A673 (cell line): ENCODE measurements around the gene DENND1A.

Experiments used
- EZH2 ChIP-seq: fragments of 200-600 bp; sonication (generic); IDR thresholded peaks from 2 replicates; pipeline ENCODE4 v1.6.1; 2017; ENCODE audit warnings: borderline replicate concordance, low read depth, mild to moderate bottlenecking, mixed read lengths, antibody characterized with exemption, low read length; ENCODE audit not compliant: poor library complexity, severe bottlenecking
- TF ChIP-seq, protein P1 (sequence below): fragments of 300-800, 200-600 bp; sonication (generic); conservative IDR thresholded peaks from 2 replicates; pipeline ENCODE4 v1.5.1; 2017; ENCODE audit warnings: low read depth, mild to moderate bottlenecking, antibody characterized with exemption, low read length, moderate library complexity, mixed read lengths

GRCh38 chr9:123649909-123650308 is 280.0 kb downstream of the DENND1A start:
- TF ChIP-seq, protein P1, sequence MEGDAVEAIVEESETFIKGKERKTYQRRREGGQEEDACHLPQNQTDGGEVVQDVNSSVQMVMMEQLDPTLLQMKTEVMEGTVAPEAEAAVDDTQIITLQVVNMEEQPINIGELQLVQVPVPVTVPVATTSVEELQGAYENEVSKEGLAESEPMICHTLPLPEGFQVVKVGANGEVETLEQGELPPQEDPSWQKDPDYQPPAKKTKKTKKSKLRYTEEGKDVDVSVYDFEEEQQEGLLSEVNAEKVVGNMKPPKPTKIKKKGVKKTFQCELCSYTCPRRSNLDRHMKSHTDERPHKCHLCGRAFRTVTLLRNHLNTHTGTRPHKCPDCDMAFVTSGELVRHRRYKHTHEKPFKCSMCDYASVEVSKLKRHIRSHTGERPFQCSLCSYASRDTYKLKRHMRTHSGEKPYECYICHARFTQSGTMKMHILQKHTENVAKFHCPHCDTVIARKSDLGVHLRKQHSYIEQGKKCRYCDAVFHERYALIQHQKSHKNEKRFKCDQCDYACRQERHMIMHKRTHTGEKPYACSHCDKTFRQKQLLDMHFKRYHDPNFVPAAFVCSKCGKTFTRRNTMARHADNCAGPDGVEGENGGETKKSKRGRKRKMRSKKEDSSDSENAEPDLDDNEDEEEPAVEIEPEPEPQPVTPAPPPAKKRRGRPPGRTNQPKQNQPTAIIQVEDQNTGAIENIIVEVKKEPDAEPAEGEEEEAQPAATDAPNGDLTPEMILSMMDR, result no peak
- no peak for TF ChIP-seq EZH2
